GM18508 (cell line): ENCODE data around the gene RNF181.
"Not testable (repeated sequence)": the region's sequence is repeated elsewhere in the genome, so short reads cannot be mapped to it uniquely, and the experiment has no call there.

ENCODE experiments used
- ATAC-seq: cut with Tn5 transposase; IDR thresholded peaks from one replicate; pipeline ENCODE4 v1.9.1; 2021; ENCODE audit warnings: moderate number of reproducible peaks; ENCODE audit not compliant: insufficient read depth, unreplicated experiment

The RNF181 gene

GRCh38 chr2:85611217-85611704, 15.7 kb downstream of the RNF181 start:
- ATAC-seq, result no peak

GRCh38 chr2:85611705-85612587, 16.4 kb downstream of the RNF181 start, which contains the start of gene C2orf68:
TSS of gene C2orf68 (minus strand) at chr2:85612066. CDS start at chr2:85611984, 82 bp downstream.
- ATAC-seq, result peak; percentile 67

GRCh38 chr2:85613717-85614515, 18.4 kb downstream of the RNF181 start:
- no peak for ATAC-seq

GRCh38 chr2:85614757-85615156, 19.2 kb downstream of the RNF181 start:
- ATAC-seq, result not testable (repeated sequence)

- ATAC-seq, result no peak
Observed at GRCh38 chr2:85615413-85615728, 19.8 kb downstream of the RNF181 start.

GRCh38 chr2:85617723-85618122, 22.2 kb downstream of the RNF181 start:
- not testable (repeated sequence) for ATAC-seq

- no peak for ATAC-seq
Observed at GRCh38 chr2:85619617-85620016, 24.1 kb downstream of the RNF181 start.

- no peak for ATAC-seq
Observed at GRCh38 chr2:85621338-85621737, 25.8 kb downstream of the RNF181 start.

GRCh38 chr2:85623991-85624390, 28.4 kb downstream of the RNF181 start:
- no peak for ATAC-seq

- no peak for ATAC-seq
Observed at GRCh38 chr2:85628658-85629057, 33.1 kb downstream of the RNF181 start.

GRCh38 chr2:85631316-85631715, 35.8 kb downstream of the RNF181 start:
- no peak for ATAC-seq

- no peak for ATAC-seq
Observed at GRCh38 chr2:85635011-85635410, 39.5 kb downstream of the RNF181 start.

- no peak for ATAC-seq
Observed at GRCh38 chr2:85635636-85636035, 40.1 kb downstream of the RNF181 start.

GRCh38 chr2:85642725-85643124, 47.2 kb downstream of the RNF181 start:
- no peak for ATAC-seq

- ATAC-seq, result no peak
Observed at GRCh38 chr2:85644909-85645308, 49.4 kb downstream of the RNF181 start.

- ATAC-seq, result no peak
Observed at GRCh38 chr2:85646166-85646565, 50.6 kb downstream of the RNF181 start.
